ENCODE data around the gene PRIMA1. TPM values are rescaled to one million over a fixed set of nuclear protein-coding genes. Genes with fewer than 3 reads are reported as not detected.

Gene PRIMA1
- total and polyA plus RNA-seq, 10 of the 15 experiments (the other 5 are each of a cell fraction or from before 2014, with no cell fraction given) = not detected

GRCh38 chr14:93778453-93778852 lies 9.8 kb downstream of the PRIMA1 start:
- ChIA-PET RAD21 (ENCODE audit: unreplicated experiment) (no interaction called here), POLR2A (no interaction called here), SMC1A (ENCODE audit: uncharacterized antibody, unreplicated experiment) (no interaction called here), CTCF (no interaction called here)
- Histone ChIP-seq H3K27me3 (replicated peaks in 1 of 2; ENCODE audit: control insufficient read depth in 2 of 2, insufficient read depth in 2 of 2, low read length in 1 of 2) (peaks cover 0 to 2% of the 10 kb centered on the region in 2 experiments), H3K4me2 (ENCODE audit: control insufficient read depth, insufficient read depth) (no peak overlapping the region), H2AFZ (ENCODE audit: control insufficient read depth, low read depth, low read length) (no peak overlapping the region), H3K36me3 (ENCODE audit: control insufficient read depth in 2 of 2, insufficient read depth in 2 of 2, low read length in 1 of 2) (no peaks in the 10 kb centered on the region), H3K79me2 (ENCODE audit: control insufficient read depth, insufficient read depth, low read length) (no peaks in the 10 kb centered on the region), H3K9me3 (replicated peaks; ENCODE audit: control insufficient read depth, insufficient read depth, low read length) (no peaks in the 10 kb centered on the region), H3K4me3 (no peak overlapping the region), H4K20me1 (ENCODE audit: control insufficient read depth, insufficient read depth) (no peaks in the 10 kb centered on the region), H3K9ac (ENCODE audit: control insufficient read depth, insufficient read depth, low read length) (no peak overlapping the region), H3K27ac (ENCODE audit: control insufficient read depth, insufficient read depth) (no peak overlapping the region), H3K4me1 (ENCODE audit: control insufficient read depth, insufficient read depth, low read length) (no peaks in the 10 kb centered on the region)
- FAIRE-seq (no peak), ATAC-seq (no peak), DNase-seq (ENCODE audit: low read depth, low spot score) (no peak)
- BruUV-seq (replicated peaks) = no TSS peak
- 72% methylated on average over 8 of the region's 8 CpGs for WGBS (ENCODE audit: insufficient coverage, insufficient replicate concordance, low lambda C conversion rate, missing lambda C conversion rate)
- in situ Hi-C loops (cut with MboI) = no loop called here
- TF ChIP-seq RB1 (IDR thresholded peaks at IDR 0.05; ENCODE audit: borderline replicate concordance) = no peak
- TF ChIP-seq SUZ12 (IDR thresholded peaks at IDR 0.05; ENCODE audit: unreplicated experiment) = no peak
- TF ChIP-seq DPF2 (IDR thresholded peaks at IDR 0.05) = no peak
- TF ChIP-seq NKRF (conservative IDR thresholded peaks at IDR 0.05) = no peak
- no peak for TF ChIP-seq HDAC6 (IDR thresholded peaks at IDR 0.05; ENCODE audit: unreplicated experiment)
- TF ChIP-seq CBX5 (IDR thresholded peaks at IDR 0.05; ENCODE audit: low read depth) = no peak
- TF ChIP-seq KAT2A (conservative IDR thresholded peaks at IDR 0.05; ENCODE audit: control insufficient read depth, low read depth, low read length) = no peak
- no peak for TF ChIP-seq SREBF1 (IDR thresholded peaks at IDR 0.05; ENCODE audit: low read length)
- no peak for TF ChIP-seq SUPT20H (IDR thresholded peaks at IDR 0.05; ENCODE audit: borderline replicate concordance, control insufficient read depth, low read depth, low read length)
- intact Hi-C loops (cut with micrococcal nuclease; ENCODE audit: unreplicated experiment) = no loop called here

All from GM12878 (cell line).